Stimulated activated CD4-positive, alpha-beta T cell treated with anti-CD3 and anti-CD28 coated beads, Interleukin-1b, Interleukin-23, amount 100 ng/mL, for 24 hours (primary cell): ENCODE results near the gene MTMR3.
"Not testable (repeated sequence)": the region's sequence is repeated elsewhere in the genome, so short reads cannot be mapped to it uniquely, and the experiment has no call there.

Experiments
- DNase-seq, 4 experiments: peaks; one replicate each; pipeline ENCODE4 v3.0.0-alpha.2; 2020; ENCODE audit warnings: low read depth in 4 of 4, low spot score in 1 of 4

MTMR3 gene

DNA sequence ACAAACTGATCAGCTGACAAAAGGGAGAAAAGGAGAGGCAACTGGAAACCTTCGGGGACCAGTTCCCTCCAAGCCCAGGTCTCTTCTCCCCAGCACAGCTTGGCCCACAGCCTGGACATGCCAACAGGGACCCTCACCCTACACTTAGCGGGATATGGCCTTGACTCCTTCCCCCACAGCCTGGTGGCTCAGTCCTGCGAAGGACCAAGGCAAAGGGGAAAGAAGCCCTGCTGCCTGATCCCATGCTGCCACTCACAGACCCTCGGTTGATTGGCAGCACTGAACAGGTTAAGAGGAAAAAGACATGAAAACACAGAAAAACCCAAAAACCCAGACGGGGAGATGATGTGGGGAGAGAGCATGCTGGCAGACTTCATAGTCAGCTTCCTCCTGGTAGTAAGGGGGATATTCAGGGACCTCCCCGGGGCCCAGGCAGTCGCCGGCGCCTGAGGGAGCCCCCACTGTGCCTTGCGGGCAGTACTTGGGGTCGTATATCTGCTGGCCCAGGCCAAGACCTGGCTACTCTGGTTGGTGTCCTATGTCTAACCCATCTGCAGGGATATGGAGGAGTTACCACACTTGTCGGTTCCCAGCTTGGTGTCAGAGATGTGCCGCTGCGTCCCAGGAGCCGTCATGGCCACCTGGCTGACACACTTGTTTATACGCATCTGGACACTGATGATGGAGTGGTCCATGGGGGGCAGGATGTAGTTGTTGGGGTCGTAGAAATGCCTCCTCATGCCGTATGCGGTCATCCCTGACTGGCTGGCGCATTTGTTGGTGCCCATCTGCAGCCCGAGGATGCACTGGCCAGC, 163.1 kb downstream of the MTMR3 start:
- DNase-seq = no peak

GRCh38 chr22:30046716-30047363, 163.9 kb downstream of the MTMR3 start:
- DNase-seq = no peak

DNA sequence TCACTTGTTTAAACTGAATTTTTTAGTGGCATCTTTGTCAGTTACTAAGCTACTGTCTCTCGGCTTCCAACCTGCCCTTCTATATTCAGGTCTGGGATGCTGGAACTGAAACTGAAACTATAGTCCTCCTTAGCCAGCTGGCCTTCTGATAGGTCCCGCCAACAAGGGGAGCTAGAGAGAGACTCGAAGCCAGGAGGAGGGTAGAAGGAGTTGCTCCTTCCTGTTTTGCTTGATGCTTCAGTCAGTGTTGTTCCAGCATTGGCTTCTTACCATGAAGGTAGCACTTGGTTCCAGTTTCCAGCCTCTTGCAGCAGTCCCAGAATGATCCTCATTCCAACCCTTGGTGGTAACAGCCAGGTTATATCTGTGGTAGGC, 164.4 kb downstream of the MTMR3 start:
- DNase-seq = no peak

DNA sequence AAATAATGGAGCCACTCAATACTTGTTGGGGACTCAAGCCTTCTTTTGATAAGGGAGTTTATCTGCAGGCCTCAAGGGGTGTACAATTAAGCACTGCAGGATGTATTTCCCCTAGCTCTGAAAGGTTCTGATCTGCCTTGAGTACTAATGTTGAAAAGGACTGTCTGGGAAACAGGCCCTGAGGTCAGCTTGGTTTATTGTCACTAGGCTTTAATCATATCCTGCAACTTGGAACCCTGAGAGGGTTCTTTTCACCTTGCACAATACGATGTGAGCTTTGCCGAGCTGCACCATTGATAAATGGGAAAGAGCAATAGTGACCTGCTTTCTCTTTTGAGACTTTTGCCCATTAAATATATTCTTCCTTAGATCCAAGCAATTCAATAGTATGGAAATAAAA, 165.7 kb downstream of the MTMR3 start:
- DNase-seq = no peak

- DNase-seq = no peak
Observed at GRCh38 chr22:30054067-30054763, 171.2 kb downstream of the MTMR3 start.

- DNase-seq = no peak
Observed at GRCh38 chr22:30054764-30055069, 171.7 kb downstream of the MTMR3 start.

DNA sequence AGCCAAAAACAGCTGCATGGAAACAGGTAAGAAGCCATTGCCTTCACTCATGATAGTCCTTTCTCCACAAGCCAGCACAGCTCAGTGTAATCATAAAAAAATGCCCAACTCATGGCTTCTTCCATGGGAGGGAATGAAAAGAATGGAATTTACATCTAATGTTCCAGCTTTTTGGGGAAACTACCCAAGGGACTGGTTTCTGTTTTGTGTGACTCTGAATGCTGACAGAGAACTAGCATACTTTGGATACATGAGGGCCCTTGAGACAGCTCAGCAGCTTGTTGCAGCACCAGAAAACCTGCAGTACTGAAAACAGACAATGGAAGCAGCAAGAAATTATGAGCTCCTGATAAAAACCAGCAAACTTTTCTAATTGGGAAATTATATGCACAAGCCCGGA, 173.0 kb downstream of the MTMR3 start:
- DNase-seq = no peak

DNA sequence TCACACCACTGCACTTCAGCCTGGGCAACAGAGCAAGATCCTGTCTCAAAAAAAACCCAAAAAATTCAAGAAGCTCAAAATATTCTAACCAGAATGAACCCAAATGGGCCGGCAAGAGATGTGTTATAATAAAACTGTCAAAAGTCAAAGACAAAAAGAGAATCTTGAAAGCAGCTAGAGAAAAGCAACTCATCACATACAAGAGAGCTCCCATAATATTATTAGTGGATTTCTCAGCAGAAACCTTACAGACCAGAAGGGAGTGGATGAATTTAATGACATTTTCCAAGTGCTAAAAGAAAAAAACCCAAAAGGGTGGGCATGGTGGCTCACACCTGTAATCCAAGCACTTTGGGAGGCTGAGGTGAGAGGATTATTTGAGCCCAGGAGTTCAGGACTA, 174.4 kb downstream of the MTMR3 start:
- no peak for DNase-seq

GRCh38 chr22:30059346-30060020, 176.5 kb downstream of the MTMR3 start:
- DNase-seq = not testable (repeated sequence)

GRCh38 chr22:30061094-30061493, 178.1 kb downstream of the MTMR3 start:
- not testable (repeated sequence) for DNase-seq

DNA sequence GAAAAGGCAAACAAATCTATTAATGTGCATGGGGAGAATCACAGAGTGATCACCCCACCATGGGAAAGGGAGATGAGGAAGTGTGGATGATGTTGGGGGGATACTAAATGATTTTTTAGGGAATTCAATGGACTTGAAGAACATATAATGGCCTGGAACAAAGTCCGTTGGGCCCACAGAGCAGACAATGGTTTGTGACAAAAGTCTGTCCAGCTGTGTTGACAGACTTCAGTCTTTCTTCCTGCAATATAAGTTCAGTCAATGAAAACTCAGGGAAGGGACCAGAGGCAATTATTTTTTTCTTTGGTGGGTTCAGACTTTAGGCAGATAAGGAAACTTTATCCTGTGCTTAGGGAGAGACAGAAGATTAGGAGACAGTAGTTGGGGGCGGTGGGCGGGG, 179.3 kb downstream of the MTMR3 start:
- DNase-seq = no peak

DNA sequence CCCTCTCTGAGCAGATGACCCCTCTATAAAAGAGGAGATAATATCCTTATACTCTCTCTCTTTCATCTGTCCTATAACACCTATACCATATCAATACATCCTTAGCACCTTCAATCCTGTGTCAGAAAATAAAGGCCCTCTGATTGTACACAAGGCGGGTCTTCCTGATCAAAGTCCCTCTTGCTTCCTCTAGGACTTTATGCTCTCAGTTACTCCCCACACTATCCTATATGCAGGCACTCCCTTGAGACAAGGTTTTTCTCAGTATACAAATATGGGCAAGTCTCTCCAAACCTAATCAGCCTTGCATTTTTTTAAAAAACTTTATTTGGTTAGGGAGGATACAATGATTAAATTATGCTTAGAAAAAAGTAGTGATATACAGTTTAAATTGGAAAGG, 180.0 kb downstream of the MTMR3 start:
- no peak for DNase-seq

- DNase-seq = no peak
Observed at GRCh38 chr22:30064172-30064571, 181.2 kb downstream of the MTMR3 start.

GRCh38 chr22:30073743-30074142, 190.8 kb downstream of the MTMR3 start:
- DNase-seq = no peak

- DNase-seq = no peak
Observed at GRCh38 chr22:30074147-30074546, 191.2 kb downstream of the MTMR3 start.

DNA sequence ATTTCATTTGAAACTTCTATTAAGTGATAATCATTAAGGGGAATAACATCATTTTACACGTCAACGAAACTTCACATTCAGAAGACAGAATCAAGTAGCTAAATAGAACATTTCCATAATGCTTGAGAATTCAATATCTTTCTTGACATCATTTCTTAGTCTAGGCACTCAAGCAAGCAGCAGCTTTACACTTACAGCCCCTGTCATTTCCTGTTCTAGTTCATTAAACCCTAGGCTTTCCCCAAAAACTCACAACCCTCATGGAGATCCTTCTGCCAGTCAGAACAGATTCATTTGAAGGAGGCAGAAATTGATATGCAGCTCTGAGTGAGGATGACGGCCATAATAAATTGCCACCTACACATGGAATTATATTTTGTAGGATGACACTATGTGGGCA, 192.0 kb downstream of the MTMR3 start:
- no peak for DNase-seq

DNA sequence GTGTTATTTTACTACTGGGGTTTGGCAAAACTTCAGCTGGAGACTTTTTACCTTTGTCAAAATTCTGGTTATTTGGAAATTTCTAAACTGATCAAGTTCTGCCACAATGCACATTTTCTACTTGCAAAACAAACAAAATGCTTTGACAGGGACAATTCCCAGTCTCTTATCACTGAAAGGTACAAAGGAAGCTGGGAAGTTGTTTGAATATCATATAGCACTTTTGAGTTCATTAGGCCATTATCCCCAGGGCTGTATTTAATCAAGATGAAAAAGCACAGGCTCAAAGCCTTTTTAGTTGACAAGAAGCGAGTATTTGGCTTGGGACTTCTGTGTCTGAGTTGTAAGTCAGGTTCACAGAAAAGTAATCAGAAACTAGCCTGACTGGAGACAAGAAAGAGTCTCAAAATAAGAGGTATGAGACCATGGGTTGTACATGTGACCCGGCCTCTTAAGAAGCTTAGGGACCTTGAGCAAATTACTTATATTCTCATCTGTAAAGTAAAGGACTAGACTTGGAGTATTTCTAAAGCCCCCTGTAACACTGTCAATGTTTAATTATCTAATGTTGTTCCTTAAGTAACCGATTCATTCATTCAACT, 194.4 kb downstream of the MTMR3 start:
- no peak for DNase-seq

GRCh38 chr22:30078320-30079311, 195.6 kb downstream of the MTMR3 start:
- DNase-seq = no peak

- no peak for DNase-seq
Observed at GRCh38 chr22:30079952-30080533, 197.1 kb downstream of the MTMR3 start, which contains the start of gene HORMAD2. Gene HORMAD2, plus strand, starts transcription at chr22:30080464. Its CDS starts 13,489 bp downstream, at chr22:30093953.
